Upper lobe of left lung (tissue), 6 donors: Measurements from ENCODE around the gene MYADML2. TPM values are rescaled to one million over a fixed set of nuclear protein-coding genes. Genes with fewer than 3 reads are reported as not detected.

Source experiments
- ATAC-seq, 2 donors: fragments of 200-7000 bp; cut with Tn5 transposase; one replicate each; pipeline ENCODE4 v1.9.1; 2022; ENCODE audit warnings: mild to moderate bottlenecking in 2 of 2, moderate library complexity in 2 of 2; ENCODE audit not compliant: low FRiP score in 2 of 2
- DNase-seq, 2 donors: peaks; one replicate each; pipeline ENCODE4 v3.0.0-alpha.2; 2019 to 2020
- H3K27ac ChIP-seq, 4 donors: fragments of 200-600 bp; sonication (generic); one replicate each; pipeline ENCODE4 v1.5.1; 2016 to 2019
- H3K27me3 ChIP-seq, 4 donors: fragments of 200-600 bp; sonication (generic); one replicate each; pipeline ENCODE4 v1.5.1; 2017 to 2019
- H3K36me3 ChIP-seq, 4 donors: fragments of 200-600 bp; sonication (generic); one replicate each; pipeline ENCODE4 v1.5.1; 2016 to 2019
- H3K4me1 ChIP-seq, 4 donors: fragments of 200-600 bp; sonication (generic); one replicate each; pipeline ENCODE4 v1.5.1; 2018 to 2019
- H3K4me3 ChIP-seq, 4 donors: fragments of 200-600 bp; sonication (generic); one replicate each; pipeline ENCODE4 v1.5.1; 2017 to 2019; ENCODE audit warnings: mild to moderate bottlenecking in 2 of 4, moderate library complexity in 1 of 4
- H3K9me3 ChIP-seq, 4 donors: fragments of 200-600 bp; sonication (generic); one replicate each; pipeline ENCODE4 v1.5.1; 2018 to 2019
- EP300 ChIP-seq, 4 donors: sonication (generic); formaldehyde crosslinking; IDR thresholded peaks; one replicate each; pipeline ENCODE4 v1.5.1; 2017; ENCODE audit warnings: antibody characterized with exemption in 4 of 4, control low read depth in 2 of 4
- POLR2A ChIP-seq, 4 donors: fragments of 450-650 bp; IDR thresholded peaks; one replicate each; pipeline ENCODE4 v1.5.1; 2016 to 2017; ENCODE audit warnings: antibody characterized with exemption in 4 of 4, mild to moderate bottlenecking in 2 of 4
- POLR2AphosphoS5 ChIP-seq, 2 donors: sonication (generic); formaldehyde crosslinking; IDR thresholded peaks; one replicate each; pipeline ENCODE4 v1.5.1; 2017; ENCODE audit warnings: antibody characterized with exemption in 2 of 2
- WGBS, 2 donors: methylation state at CpG; one replicate each; pipeline ENCODE4 v1.1.5; 2017 to 2018; 5-methylcytosine and 5-hydroxymethylcytosine counted together
- total RNA-seq, 6 donors: library from RNA; depleted of rRNA in 4 of 6; stranded (reverse); fragments of >200 nt in 4 of 6; gene quantifications; one replicate each; pipeline versions ENCODE4 v1.1.0 to v1.2.1, GENCODE V29; 2016 to 2021
- TF ChIP-seq, protein P1 (sequence below), 6 experiments: fragments of 450-650 bp in 4 of 6; fragments of 200-600 bp in 2 of 6; sonication (generic) in 2 of 6; IDR thresholded peaks; one replicate each; pipeline ENCODE4 v1.5.1; 2016 to 2019; ENCODE audit warnings: antibody characterized with exemption in 6 of 6
- donor health status: DM: no; HTN: no; CAD: no; lungs with moderate emphysema.
- donor health status: DM: no; HTN: yes; CAD: no; lungs with severe emphysema.

Gene MYADML2
- total RNA-seq, 6 donors from 2014 or later, result not detected

- DNase-seq (peak in 1 of 2 donors; percentile 52), ATAC-seq (peak in 1 of 2 donors; percentile 38)
- Histone ChIP-seq H3K4me1 (no peaks in the 10 kb centered on the region), H3K27me3 (no peaks in the 10 kb centered on the region), H3K4me3 (no peak overlapping the region), H3K36me3 (no peaks in the 10 kb centered on the region), H3K27ac (no peak overlapping the region), H3K9me3 (no peaks in the 10 kb centered on the region)
- no peak for TF ChIP-seq POLR2AphosphoS5 (IDR thresholded peaks at IDR 0.05)
- no peak for TF ChIP-seq POLR2A (IDR thresholded peaks at IDR 0.05)
- TF ChIP-seq, protein P1, sequence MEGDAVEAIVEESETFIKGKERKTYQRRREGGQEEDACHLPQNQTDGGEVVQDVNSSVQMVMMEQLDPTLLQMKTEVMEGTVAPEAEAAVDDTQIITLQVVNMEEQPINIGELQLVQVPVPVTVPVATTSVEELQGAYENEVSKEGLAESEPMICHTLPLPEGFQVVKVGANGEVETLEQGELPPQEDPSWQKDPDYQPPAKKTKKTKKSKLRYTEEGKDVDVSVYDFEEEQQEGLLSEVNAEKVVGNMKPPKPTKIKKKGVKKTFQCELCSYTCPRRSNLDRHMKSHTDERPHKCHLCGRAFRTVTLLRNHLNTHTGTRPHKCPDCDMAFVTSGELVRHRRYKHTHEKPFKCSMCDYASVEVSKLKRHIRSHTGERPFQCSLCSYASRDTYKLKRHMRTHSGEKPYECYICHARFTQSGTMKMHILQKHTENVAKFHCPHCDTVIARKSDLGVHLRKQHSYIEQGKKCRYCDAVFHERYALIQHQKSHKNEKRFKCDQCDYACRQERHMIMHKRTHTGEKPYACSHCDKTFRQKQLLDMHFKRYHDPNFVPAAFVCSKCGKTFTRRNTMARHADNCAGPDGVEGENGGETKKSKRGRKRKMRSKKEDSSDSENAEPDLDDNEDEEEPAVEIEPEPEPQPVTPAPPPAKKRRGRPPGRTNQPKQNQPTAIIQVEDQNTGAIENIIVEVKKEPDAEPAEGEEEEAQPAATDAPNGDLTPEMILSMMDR (IDR thresholded peaks at IDR 0.05), result no peak
- TF ChIP-seq EP300 (IDR thresholded peaks at IDR 0.05), result no peak
- WGBS, 2 donors, result 80 to 85% methylated on average over 12 to 15 of the region's 17 CpGs
Measured at GRCh38 chr17:81948635-81949378, 1.8 kb upstream of the MYADML2 start.

DNA sequence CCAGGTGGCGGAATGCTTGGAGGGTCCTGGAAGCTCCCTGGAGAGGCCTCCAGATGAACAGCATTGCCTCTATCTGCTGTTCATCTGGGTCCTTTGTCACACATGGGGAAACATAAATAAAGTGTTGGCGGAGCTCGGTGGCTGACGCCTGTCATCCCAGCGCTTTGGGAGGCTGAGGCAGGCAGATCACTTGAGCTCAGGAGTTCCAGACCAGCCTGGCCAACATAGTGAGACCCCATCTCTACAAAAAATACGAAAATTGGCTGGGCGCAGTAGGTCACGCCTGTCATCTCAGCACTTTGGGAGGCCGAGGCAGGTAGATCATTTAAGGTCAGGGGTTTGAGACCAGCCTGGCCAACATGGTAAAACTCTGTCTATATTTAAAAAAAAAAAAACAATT lies 2.2 kb downstream of the MYADML2 start:
- 85 to 86% methylated on average over 8 to 9 of the region's 9 CpGs for WGBS, 2 donors
- ATAC-seq (no peak), DNase-seq (no peak)
- Histone ChIP-seq H3K9me3 (no peaks in the 10 kb centered on the region), H3K4me3 (no peak overlapping the region), H3K27me3 (no peaks in the 10 kb centered on the region), H3K4me1 (peaks cover 0 to 4% (median 0%) of the 10 kb centered on the region in 4 donors), H3K27ac (no peak overlapping the region), H3K36me3 (no peaks in the 10 kb centered on the region)
- TF ChIP-seq EP300 (IDR thresholded peaks at IDR 0.05) (no peak), POLR2AphosphoS5 (IDR thresholded peaks at IDR 0.05) (no peak), POLR2A (IDR thresholded peaks at IDR 0.05) (no peak)
- TF ChIP-seq, protein P1 (IDR thresholded peaks at IDR 0.05), result no peak

DNA sequence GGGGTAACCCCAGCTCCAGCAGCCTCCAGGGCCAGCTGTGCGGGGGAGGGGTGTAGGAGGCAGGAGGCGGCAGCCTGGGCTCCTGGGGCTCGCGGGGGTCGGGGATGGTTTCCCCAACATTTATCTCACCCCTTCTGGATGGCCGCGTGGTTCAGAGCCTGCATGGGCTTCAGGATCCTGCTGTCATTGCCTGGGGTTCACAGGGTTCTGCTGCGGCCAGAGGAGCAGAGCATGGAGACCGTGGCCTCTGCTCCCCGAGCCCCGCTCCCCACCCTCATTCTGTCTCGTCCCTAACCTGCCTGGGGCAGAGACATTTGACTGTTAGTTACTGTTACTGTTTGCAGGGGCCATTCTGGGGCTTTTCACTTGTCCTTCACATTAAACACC lies 4.9 kb downstream of the MYADML2 start:
- ATAC-seq (no peak), DNase-seq (no peak)
- Histone ChIP-seq H3K4me1 (peaks cover 6 to 22% (median 7%) of the 10 kb centered on the region in 4 donors), H3K27ac (no peak overlapping the region), H3K4me3 (no peak overlapping the region), H3K36me3 (no peaks in the 10 kb centered on the region), H3K9me3 (no peaks in the 10 kb centered on the region), H3K27me3 (peaks cover 0 to 3% (median 0%) of the 10 kb centered on the region in 4 donors)
- TF ChIP-seq EP300 (IDR thresholded peaks at IDR 0.05), result no peak
- TF ChIP-seq POLR2AphosphoS5 (IDR thresholded peaks at IDR 0.05), result no peak
- TF ChIP-seq POLR2A (IDR thresholded peaks at IDR 0.05), result no peak
- TF ChIP-seq, protein P1 (IDR thresholded peaks at IDR 0.05), result no peak
- WGBS, 2 donors, result 48 to 53% methylated on average over 8 to 12 of the region's 12 CpGs

GRCh38 chr17:81941484-81942166 lies 5.4 kb downstream of the MYADML2 start:
- 54 to 65% methylated on average over 2 to 23 of the region's 30 CpGs for WGBS, 2 donors
- ATAC-seq (no peak), DNase-seq (no peak)
- Histone ChIP-seq H3K4me3 (no peak overlapping the region), H3K4me1 (peaks cover 10 to 28% (median 12%) of the 10 kb centered on the region in 4 donors), H3K27ac (no peak overlapping the region), H3K9me3 (no peaks in the 10 kb centered on the region), H3K27me3 (peaks cover 0 to 3% (median 0%) of the 10 kb centered on the region in 4 donors), H3K36me3 (no peaks in the 10 kb centered on the region)
- TF ChIP-seq POLR2A (IDR thresholded peaks at IDR 0.05) (no peak), EP300 (IDR thresholded peaks at IDR 0.05) (no peak), POLR2AphosphoS5 (IDR thresholded peaks at IDR 0.05) (no peak)
- TF ChIP-seq, protein P1 (IDR thresholded peaks at IDR 0.05), result no peak
